Stimulated activated memory B cell treated with anti-CD40 and anti-IgM and Interleukin-4, amounts not matched to agents 10 μg/mL and 1 μg/mL and 100 μg/mL, for 72 hours (primary cell): Measurements from ENCODE around the gene CCL21.

Experiments used
- ATAC-seq: fragments of 150-1000 bp; cut with Tn5 transposase; 2 replicates; pipeline ENCODE4 v1.10.0; 2021
- H3K27ac Mint-ChIP-seq: one replicate; pipeline ENCODE4 v1.8.0; 2022; ENCODE audit warnings: mild to moderate bottlenecking, mixed read lengths
- H3K27me3 Mint-ChIP-seq: one replicate; pipeline ENCODE4 v1.8.0; 2022; ENCODE audit warnings: mixed read lengths
- H3K36me3 Mint-ChIP-seq: one replicate; pipeline ENCODE4 v1.8.0; 2022; ENCODE audit warnings: mixed read lengths
- H3K4me1 Mint-ChIP-seq: one replicate; pipeline ENCODE4 v1.8.0; 2022; ENCODE audit warnings: mixed read lengths
- H3K4me3 Mint-ChIP-seq: one replicate; pipeline ENCODE4 v1.8.0; 2022; ENCODE audit warnings: mild to moderate bottlenecking, moderate library complexity, mixed read lengths
- H3K9me3 Mint-ChIP-seq: one replicate; pipeline ENCODE4 v1.8.0; 2022; ENCODE audit warnings: mixed read lengths

CCL21 gene

GRCh38 chr9:34665067-34665380 is 44.9 kb downstream of the CCL21 start:
- no peak for ATAC-seq
- peaks cover 4% of the 10 kb centered on the region for H3K9me3 Mint-ChIP-seq
- H3K36me3 Mint-ChIP-seq: peaks cover 28% of the 10 kb centered on the region
- H3K4me3 Mint-ChIP-seq: peak overlapping the region; percentile 84
- peak overlapping the region; percentile 76 for H3K27ac Mint-ChIP-seq
- H3K27me3 Mint-ChIP-seq: no peaks in the 10 kb centered on the region
- H3K4me1 Mint-ChIP-seq: peaks cover 19% of the 10 kb centered on the region

- Mint-ChIP-seq H3K27ac (peak overlapping the region; percentile 76), H3K4me1 (peaks cover 19% of the 10 kb centered on the region), H3K9me3 (peaks cover 4% of the 10 kb centered on the region), H3K4me3 (peak overlapping the region; percentile 84), H3K27me3 (no peaks in the 10 kb centered on the region), H3K36me3 (peaks cover 24% of the 10 kb centered on the region)
- ATAC-seq: peak; percentile 72
Measured at GRCh38 chr9:34664281-34665066, 45.5 kb downstream of the CCL21 start.

GRCh38 chr9:34663303-34663605 is 46.7 kb downstream of the CCL21 start:
- H3K27me3 Mint-ChIP-seq: no peaks in the 10 kb centered on the region
- peaks cover 19% of the 10 kb centered on the region for H3K4me1 Mint-ChIP-seq
- H3K27ac Mint-ChIP-seq: no peak overlapping the region
- no peak for ATAC-seq
- peaks cover 17% of the 10 kb centered on the region for H3K36me3 Mint-ChIP-seq
- no peaks in the 10 kb centered on the region for H3K9me3 Mint-ChIP-seq
- H3K4me3 Mint-ChIP-seq: no peak overlapping the region

GRCh38 chr9:34662526-34663302 is 47.2 kb downstream of the CCL21 start, which contains the start of gene CCL27:
Gene CCL27 (minus strand): TSS chr9:34662657. CDS start chr9:34662633, 24 bp downstream.
- ATAC-seq: no peak
- Mint-ChIP-seq H3K4me3 (no peak within 1 kb of the TSS), H3K36me3 (peaks cover 17% of the 10 kb centered on the region), H3K9me3 (no peaks in the 10 kb centered on the region), H3K27me3 (no peaks in the 10 kb centered on the region), H3K27ac (no peak within 1 kb of the TSS), H3K4me1 (peaks cover 19% of the 10 kb centered on the region)

GRCh38 chr9:34659592-34660253 is 50.2 kb downstream of the CCL21 start:
- Mint-ChIP-seq H3K27me3 (no peaks in the 10 kb centered on the region), H3K9me3 (no peaks in the 10 kb centered on the region), H3K4me3 (no peak overlapping the region), H3K4me1 (peaks cover 9% of the 10 kb centered on the region), H3K36me3 (peaks cover 17% of the 10 kb centered on the region), H3K27ac (no peak overlapping the region)
- ATAC-seq: no peak
